Ecto neural progenitor cell (in vitro differentiated cells): ENCODE results near the gene ZNF766.
A peak's percentile ranks its signal among the peaks of the same experiment; 100 is the strongest.
"Not testable (repeated sequence)": the region's sequence is repeated elsewhere in the genome, so short reads cannot be mapped to it uniquely, and the experiment has no call there.

Experiments used
- DNase-seq: peaks from one replicate; pipeline ENCODE4 v3.0.0-alpha.2; 2018; ENCODE audit warnings: low spot score

The ZNF766 gene

DNA sequence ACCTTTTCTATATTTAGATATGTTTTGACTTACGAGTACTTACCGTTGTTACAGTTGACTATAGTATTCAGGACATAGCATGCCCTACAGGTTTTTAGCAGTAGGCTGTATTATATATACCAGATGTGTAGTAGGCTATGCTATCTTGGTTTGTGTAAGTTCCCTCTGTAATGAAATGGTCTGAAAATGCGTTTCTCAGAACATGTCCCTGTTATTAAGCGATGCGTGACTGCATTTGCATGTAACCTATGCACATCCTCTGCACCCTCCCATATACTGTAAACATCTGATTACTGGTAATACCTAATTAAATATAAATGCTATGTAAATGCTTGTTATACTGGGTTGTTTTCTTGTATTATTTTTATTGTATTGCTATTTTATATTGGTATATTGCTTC lies 6.6 kb downstream of the ZNF766 start:
- no peak for DNase-seq

DNA sequence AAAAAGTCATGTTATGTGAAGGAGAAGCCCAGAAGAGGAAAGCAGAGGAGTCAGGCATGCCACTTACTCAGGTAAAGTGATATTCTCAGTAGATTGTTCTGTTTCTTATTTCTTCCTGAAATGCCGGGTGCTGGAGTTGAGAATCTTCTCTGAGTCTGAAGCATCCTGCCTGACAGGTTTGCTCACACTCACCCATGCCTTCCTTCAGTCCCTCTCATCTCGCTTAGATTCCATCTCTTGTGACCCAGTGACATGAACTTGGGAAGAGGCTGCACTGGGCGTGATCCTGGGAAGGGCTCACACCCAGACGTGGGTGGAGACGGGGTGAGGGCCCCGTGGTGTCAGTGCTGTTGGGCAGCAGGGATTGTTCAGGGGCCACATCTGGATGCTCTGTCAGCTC lies 8.1 kb downstream of the ZNF766 start:
- DNase-seq = no peak

DNA sequence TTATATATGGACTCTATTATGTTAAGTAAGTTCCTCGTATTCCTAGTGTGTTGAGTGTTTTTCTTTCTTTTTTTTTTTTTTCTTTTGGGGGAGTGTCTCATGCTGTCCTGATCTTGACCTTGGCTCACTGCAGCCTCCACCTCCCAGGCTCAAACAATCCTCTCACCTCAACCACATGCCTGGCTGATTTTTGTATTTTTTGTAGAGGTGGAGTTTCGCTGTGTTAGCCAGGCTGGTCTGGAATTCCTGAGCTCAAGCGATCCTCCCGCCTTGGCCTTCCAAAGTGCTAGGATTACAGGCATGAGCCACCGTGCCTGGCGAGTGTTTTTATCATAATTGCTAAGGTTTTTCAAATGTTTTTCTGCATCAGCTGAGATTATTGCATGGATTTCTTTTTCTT lies 16.9 kb downstream of the ZNF766 start:
- no peak for DNase-seq

DNA sequence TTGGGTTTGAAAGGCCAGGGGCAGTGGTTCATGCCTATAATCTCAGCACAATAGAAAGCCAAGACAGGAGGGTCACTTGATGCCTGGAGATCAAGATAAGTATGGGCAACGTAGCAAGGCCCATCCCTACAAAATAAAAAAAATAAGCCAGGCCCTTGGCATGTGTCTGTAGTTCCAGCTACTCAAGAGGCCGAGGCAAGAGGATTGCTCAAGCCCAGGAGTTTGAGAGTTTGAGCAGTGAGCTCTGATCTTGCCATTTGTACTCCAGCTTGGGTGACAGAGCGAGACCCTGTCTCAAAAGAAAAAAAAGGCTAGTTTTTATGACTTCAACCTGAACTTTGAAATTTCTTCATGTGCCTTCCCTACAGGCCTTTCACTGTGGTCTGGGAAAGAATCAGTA lies 22.4 kb downstream of the ZNF766 start:
- no peak for DNase-seq

DNA sequence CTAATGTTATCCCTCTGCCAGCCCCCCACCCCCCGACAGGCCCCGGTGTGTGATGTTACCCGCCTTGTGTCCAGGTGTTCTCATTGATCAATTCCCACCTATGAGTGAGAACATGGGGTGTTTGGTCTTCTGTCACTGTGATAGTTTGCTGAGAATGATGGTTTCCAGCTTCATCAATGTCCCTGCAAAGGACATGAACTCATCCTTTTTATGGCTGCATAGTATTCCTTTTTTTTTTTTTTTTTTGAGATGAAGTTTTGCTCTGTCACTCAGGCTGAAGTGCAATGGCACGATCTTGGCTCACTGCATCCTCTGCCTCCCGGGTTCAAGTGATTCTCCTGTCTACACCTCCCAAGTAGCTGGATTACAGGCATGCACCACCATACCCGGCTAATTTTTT lies 23.6 kb downstream of the ZNF766 start:
- DNase-seq = not testable (repeated sequence)

DNA sequence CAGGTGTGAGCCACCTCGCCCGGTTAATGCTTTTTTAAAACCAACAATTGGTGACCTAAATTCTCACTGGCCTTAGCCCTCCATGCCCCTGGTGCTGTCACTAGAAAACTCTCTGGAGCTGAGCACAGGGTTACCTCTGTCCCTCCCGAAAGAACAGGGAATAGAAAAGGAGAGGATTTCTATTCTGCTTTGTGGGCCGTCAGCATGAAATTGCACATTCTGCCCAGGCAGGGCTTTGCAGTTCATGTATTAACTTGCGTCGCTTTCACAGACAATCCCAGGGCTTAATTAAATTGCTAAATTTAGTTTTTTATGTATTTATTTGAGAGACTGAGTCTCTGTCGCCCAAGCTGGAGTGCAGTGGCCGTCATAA lies 27.0 kb downstream of the ZNF766 start:
- DNase-seq = no peak

DNA sequence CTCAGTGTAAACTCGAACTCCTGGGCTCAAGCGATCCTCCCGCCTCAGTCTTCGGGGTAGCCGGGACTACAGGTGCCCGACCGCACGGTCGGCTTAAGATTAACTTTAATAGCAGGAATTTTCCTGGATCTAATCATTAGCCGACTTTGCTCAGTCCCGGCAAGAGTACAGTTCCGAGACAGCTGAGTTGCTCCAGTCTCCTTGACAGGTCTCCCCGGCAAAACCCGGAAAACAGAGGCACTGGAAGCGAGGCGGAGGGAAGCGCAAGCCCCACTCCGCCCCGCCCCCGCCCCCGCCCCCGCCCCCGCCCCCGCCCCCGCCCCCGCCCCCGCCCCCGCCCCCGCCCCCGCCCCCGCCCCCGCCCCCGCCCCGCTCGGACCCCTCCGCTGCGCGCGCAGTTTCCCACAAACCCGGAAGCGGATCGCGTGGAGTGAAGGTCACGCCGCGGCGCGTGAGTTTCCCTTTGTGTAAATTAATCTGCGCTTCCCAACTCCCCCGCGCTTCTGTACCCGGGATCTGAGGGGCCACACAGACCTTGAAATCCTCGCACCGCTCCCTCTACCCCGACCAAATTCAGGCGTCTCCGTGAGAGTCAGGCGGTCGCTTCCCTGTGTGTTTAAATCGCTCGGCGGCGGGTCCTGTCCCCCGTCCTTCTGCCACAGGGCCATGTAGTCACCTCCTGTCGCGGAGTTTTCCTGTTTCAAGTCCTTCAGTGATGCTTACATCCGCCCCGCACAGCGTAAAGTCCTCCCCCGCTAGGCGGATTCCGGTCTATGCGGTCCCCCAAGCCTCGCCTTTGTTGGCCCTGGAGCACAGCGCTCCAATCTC lies 27.6 kb downstream of the ZNF766 start, which contains the start of gene ZNF480:
Gene ZNF480, plus strand, starts transcription at position 397 of the 828 bp plus-strand sequence. CDS start 3,244 bp downstream, outside the sequence.
- peak; percentile 76 for DNase-seq

DNA sequence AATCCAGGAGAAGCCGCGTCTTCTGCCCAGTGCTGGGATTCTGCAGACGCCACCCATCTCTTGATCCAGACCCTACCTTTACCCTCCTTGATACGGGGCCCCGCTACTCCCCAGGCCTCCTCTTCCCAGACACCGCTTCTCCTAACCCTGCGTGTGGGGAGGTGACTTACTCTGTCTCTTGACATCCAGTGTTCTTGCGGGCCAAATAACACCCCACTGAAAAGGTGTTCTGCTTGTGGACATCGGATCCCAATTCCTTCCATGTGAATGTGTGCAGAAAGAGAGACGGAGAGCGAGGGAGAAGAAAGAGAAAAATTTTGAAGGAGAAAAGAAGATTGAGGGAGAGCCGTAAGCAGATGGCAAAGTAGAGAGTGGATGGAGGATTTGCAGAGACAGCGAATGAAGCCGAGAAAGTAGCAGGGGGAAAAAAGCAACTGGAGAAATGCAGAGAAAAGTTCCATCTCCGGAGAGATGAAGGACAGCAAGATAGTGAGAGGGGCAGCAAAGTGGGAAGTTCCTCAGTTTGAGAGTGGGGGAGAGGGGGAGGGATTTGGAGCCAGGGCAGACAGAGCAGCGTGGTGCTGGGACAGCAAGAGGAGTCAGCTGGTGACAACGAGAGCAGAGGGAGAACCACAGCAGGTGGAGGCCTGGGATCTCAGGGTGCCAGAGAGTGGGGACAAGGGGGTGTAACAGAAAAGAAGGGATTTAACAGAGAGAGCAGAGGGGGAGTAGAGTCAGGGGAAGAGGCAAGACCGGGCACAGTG lies 28.4 kb downstream of the ZNF766 start:
- DNase-seq = no peak

DNA sequence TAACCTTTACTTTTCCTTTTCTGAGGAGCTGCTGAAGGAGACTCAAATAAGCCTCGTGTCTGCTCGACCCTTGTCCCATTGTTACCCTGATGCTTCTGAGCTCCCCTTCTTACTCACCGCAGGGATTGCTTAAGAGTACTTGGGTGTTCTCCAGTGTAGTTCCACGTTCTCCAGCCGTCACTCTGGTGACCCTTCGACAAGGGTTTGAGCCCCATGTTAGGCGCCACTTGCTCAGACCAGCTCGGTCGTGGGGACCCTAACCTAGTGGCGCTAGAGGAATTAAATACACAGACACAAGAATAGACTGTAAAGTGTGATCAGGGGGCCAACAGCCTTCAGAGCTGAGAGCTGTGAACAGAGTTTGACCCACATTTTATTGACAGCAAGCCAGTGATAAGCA lies 37.9 kb downstream of the ZNF766 start:
- no peak for DNase-seq

DNA sequence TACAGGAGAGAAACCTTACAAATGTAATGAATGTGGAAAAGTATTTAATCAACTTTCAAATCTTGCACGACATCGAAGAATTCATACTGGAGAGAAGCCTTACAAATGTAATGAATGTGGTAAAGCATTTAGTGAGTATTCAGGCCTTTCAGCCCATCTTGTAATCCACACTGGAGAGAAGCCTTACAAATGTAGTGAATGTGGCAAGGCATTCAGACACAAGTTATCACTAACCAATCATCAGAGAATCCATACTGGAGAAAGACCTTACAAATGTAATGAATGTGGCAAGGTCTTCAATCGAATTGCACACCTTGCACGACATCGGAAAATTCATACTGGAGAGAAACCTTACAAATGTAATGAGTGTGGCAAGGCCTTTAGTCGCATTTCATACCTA lies 53.0 kb downstream of the ZNF766 start:
- DNase-seq = no peak

DNA sequence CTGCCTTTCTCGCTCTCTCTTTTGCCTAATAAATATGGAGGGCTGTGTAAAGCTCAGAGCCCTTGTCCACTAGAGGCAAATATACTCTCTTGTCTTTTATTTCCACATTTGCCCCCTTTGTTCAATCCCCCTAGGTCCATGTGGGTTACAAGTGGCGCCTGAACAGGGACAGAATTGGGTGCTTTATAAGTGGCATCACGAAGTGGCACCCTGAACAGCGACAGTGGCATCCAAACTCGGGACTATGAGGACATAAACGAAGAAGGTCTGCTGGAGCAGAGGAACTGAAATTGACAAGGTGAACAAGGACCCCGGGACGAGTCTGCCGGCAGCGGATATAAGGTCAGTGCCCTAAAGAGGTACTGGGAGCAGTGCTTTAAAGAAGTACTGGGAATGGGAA lies 62.4 kb downstream of the ZNF766 start:
- no peak for DNase-seq

DNA sequence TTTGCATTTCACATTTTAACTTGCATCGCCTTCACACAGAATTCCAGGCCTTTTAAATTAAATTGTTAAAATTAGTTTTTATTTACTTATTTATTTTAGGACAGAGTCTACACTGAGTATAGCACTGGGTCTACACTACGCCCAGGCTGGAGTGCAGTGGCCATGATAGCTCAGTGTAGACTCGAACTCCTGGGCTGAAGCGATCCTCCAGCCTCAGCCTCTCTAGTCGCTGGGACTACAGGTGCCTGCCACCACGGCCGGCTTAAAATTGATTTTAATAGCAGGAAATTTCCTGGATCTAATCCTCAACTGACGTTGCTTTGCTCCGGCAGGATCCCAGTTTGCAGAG lies 66.4 kb downstream of the ZNF766 start:
- DNase-seq = no peak

DNA sequence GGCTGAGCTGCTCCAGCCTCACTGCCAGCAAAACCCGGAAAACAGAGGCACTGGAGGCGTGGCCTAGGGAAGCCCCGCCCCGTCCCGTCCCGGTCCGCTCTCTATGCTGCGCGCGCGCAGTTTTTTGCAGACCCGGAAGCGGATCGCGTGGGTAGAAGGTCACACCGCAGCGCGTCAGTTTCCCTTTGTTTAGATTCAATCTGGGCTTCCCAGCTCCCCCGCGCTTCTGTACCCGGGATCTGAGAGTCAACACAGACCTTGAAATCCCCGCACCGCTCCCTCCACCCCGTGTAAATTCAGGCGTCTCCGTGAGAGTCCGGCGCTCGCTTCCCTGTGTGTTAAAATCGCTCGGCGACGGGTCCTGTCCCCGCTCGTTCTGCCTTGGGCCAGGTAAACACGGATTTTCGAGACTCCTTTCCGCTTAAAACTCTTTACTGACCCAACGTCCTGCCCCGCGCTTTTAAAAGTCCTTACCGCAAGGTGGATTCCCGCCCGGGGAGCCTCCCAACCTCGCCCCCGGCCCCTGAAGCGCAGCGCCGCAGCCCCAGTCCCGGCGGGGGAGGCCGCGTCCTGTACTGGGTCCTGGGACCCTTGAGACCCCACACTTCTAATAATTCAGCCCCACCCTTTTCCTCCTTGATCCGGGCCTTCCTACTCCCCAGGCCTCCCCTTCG lies 66.9 kb downstream of the ZNF766 start, which contains the start of gene ZNF610:
Gene ZNF610, plus strand, starts transcription at position 127 of the 674 bp plus-strand sequence. CDS start 12,930 bp downstream, outside the sequence.
- DNase-seq = peak; percentile 86

DNA sequence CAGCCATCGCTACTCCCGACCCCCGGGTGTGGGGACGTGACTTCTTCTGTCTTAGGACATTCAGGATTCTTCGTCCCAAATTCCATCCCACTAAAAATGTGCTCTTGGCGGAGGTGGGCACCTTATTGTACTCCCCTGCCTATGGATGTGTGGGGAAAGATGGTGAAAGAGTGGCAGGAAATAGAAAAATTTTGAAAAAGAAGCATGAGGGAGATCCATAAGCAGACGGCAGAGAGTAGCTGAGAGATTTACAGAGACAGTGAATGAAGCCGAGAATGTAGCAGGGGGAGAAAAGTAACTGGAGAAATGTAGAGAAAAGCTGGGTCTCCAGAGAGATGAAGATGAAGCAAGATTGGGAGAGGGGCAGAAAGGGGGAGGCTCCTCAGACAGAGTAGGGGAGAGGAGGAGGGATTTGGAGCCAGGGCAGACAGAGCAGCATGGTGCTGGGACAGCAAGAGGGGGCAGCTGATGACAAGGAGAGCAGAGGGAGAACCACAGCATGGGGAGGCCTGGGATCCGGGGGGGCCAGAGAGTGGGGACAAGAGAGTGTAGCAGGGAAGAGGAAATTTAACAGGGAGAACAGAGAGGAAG lies 67.5 kb downstream of the ZNF766 start:
- DNase-seq = no peak

DNA sequence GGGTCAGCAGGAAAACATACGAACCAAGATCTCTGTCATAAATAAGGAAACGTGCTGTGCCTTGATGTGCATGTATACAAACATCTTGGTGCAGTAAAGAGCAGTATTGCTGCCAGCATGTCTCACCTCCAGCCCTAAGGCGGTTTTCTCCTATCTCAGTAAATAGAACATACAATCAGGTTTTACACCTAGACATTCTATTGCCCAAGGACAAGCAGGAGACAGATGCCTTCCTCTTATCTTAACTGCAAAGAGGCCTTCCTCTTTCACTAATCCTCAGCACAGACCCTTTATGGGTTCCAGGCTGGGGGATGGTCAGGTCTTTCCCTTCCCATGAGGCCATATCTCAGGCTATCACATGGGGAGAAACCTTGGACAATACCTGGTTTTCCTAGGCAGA lies 69.6 kb downstream of the ZNF766 start:
- not testable (repeated sequence) for DNase-seq

DNA sequence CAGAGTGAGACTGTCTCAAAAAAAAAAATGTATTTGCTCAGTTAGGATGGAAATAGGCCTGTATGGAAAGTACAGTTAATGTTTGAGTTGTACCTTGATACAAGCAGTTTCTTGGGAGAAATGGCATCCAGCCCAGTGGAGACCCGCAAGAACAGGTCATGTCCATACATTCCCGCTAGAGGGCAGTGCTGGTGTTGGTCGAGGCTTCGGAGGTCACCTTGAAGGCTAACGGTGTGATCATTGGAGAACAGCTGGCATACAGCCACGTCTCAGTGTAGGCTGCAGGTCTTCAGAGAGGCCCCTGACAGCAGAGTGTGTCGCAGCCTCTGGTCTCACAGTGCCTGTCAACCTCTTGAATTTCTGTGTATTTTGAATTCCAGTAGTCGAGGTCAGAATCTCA lies 74.2 kb downstream of the ZNF766 start:
- DNase-seq = peak; percentile 68

DNA sequence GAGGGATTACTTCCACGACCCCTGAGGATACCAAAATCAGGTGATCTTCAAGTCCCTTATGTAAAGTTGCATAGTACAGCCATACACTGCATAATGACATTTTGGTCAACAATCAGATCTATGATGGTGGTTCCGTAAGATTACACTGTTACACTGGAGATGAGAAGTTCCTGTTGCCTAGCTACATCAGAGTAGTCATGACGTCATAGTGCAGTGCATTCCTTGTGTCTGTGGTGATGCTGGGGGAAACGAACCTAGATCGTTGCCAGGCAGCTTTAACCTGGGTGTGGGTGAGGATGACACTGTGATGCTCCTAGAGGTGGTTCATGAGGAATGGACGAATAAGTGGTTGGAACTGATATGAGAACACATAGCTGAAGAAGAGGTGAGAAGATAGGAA lies 75.8 kb downstream of the ZNF766 start:
- no peak for DNase-seq
